NCI-H2029 treated with DMSO at 0.1 percent for 48 hours (cell line): ENCODE data around the gene UBALD1.
A peak's percentile ranks its signal among the peaks of the same experiment; 100 is the strongest.

Source experiments
- DNase-seq: peaks from one replicate; lab custom pipeline; 2025; lab: John Stamatoyannopoulos, UW

The UBALD1 gene

DNA sequence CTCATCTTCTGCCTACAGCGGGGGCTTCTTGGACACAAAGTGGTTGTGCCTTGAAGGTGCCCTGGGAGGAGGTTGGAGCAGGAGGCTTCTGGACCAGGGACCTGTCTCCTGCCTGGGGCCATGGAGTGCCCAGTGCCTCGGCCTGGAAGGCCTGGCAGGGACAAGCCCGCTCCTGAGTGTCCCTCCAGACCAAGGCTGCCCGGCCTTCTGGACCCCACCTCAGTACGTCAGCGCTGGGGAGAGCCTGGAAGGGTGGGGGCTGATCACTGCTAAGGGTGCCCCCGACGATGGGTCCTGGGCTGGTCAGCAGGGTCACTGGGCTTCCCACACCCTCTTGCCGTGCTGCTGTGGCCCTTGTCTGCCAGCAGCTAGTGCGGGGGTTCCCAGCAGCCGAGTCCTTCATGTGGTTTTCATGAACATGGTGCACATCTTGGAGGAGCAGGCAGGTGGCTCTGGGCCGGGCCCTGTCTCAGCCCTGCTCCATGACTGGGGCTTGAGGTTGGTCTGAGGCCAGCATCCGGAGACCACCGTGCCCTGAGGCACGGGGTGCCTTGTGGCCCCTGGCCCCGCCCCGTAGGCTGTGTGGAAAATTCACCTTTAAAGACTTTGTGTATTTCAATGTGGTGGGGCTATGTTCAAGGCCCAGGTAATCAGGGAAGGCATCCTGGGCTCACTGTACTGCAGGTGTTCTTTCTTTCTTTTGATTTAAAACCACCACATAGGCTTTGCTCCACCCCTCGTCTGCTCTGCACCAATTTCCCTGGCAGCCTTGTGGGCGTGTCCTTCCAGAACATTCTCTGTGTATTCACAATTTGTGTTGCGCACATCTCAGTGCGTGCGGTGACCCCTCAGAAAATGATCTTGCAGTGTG, 32.3 kb upstream of the UBALD1 start:
- no peak for DNase-seq

GRCh38 chr16:4641895-4642294, 27.2 kb upstream of the UBALD1 start:
- DNase-seq: no peak

GRCh38 chr16:4641306-4641687, 26.6 kb upstream of the UBALD1 start:
- no peak for DNase-seq

DNA sequence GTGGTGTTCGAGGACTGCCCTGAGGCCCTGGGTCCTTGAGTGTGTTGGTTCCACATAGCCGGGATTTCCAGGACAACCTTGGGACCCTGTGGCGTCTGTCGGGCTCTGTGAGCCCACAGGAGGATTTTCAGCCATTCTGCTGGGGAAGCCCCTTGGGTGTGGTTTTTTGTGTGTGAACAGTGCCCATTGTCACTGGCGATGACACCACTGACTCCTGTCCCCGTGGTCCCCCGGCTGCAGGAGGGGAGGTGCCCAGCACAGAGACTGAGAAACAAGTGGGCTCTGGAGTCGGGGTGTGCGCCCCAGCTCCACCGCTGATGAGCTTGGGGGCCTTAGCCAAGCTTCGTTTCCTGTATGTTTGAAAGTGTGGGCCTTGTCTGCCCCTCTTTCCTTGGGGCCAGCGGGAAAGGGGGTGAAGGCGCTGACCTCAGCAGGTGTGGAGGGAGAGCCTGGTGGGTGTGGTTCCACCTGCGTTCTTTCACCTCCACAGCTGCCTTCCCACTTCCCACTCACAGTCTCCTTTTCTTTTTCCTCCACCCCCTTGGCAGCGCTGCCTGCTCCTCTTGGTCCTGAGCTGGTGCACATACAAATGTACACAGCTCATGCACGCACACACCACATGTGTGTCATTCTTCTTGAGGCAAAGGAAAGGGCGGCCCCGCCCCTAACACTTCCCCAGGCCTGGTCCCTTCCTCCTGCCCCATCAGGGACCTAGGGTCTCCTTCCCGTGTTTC, 26.1 kb upstream of the UBALD1 start:
- DNase-seq: no peak

GRCh38 chr16:4639899-4640509, 25.3 kb upstream of the UBALD1 start:
- DNase-seq: no peak

DNA sequence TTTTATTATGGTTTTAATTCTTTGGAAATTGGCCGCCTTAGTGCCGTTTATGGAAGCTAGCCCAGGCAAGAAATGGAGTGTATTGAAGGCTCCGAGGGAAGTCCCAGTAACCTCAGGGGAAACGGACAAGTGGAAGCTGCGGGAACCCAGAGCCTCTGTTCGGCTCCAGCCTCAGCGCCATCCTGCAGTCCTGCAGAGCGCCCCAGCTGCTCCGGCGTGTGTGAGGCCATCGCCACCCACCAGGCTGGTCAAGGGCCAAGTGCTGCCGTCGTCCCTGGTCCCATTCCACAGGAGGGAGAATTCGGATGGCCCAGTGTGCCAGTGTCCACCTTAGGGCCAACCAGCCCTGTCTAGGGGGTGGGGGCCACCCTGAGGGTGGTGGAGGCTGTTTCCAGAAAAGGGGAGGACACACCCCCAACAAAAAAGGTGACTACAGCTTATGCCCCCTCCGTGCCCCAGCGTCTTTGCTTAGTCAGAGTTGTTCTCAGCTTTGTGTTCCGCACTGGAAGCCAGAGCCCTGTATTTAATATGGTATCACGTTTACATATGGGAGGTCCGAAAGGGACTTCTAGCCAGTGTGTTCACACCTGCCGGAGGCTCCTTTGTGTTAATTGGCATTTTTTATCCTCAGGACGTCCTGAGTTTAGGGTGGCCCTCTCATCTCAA, 22.9 kb upstream of the UBALD1 start:
- no peak for DNase-seq

DNA sequence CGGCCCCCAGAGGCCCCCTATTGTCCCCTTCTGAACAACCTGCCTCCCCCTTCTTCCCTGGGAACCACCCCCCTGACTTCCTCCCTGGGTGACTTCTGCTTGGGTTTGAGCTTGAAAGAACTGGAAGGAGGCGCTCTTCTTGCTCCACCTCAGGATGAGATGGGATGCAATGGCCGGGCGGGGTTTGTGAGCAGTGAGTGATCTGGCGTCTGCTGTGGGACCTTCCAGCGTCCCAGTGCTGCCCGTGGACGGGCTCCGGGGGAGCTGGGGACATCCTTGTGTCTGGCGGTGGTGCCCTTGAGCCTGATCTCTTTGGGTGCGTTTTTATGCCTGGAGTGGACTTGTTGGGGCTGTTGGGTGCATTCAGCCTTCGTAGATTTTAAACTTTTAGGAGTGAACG, 21.5 kb upstream of the UBALD1 start:
- no peak for DNase-seq

DNA sequence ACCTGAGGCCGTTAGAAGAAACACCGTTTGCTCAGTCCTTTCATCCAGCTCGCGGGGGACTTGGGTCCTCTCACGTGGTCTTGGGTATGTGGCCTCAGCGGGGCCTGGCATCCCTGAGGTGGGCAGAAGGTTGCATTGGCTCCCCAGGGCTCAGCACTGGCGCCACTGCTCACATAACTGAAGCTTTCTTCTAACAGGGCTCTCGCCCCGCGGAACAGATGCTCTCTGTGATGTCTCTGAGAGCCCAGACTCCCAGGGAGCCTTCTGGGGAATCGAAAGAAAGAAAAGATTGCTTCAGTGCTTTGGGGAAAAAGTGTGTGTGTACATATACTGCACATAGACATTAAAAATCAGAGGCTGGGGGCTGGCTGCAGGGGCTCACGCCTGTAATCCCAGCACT, 20.1 kb upstream of the UBALD1 start:
- DNase-seq: no peak

- DNase-seq: no peak
Observed at GRCh38 chr16:4633910-4634635, 19.4 kb upstream of the UBALD1 start.

DNA sequence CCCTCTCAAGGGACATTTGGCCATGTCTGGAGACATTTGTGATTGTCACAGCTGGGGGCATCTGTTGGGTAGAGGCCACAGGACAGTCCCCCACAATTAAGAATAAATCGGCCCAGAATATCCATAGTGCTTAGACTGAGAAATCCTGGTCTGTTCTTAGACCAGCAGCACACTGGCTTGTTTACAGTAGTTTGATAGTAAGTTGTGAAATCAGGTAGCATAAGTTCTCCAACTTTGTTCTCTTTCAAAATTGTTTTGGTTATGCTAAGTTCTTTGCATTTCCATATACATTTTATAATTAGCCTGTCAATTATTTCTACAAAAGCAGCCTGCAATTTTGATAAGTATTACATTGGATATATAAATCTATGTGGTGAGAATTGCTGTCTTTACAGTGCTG, 16.8 kb upstream of the UBALD1 start:
- no peak for DNase-seq

- no peak for DNase-seq
Observed at GRCh38 chr16:4628283-4628682, 13.6 kb upstream of the UBALD1 start.

GRCh38 chr16:4626396-4626795, 11.7 kb upstream of the UBALD1 start:
- DNase-seq: no peak

GRCh38 chr16:4625560-4626159, 11.0 kb upstream of the UBALD1 start:
- DNase-seq: no peak

GRCh38 chr16:4624827-4625559, 10.3 kb upstream of the UBALD1 start:
- no peak for DNase-seq

DNA sequence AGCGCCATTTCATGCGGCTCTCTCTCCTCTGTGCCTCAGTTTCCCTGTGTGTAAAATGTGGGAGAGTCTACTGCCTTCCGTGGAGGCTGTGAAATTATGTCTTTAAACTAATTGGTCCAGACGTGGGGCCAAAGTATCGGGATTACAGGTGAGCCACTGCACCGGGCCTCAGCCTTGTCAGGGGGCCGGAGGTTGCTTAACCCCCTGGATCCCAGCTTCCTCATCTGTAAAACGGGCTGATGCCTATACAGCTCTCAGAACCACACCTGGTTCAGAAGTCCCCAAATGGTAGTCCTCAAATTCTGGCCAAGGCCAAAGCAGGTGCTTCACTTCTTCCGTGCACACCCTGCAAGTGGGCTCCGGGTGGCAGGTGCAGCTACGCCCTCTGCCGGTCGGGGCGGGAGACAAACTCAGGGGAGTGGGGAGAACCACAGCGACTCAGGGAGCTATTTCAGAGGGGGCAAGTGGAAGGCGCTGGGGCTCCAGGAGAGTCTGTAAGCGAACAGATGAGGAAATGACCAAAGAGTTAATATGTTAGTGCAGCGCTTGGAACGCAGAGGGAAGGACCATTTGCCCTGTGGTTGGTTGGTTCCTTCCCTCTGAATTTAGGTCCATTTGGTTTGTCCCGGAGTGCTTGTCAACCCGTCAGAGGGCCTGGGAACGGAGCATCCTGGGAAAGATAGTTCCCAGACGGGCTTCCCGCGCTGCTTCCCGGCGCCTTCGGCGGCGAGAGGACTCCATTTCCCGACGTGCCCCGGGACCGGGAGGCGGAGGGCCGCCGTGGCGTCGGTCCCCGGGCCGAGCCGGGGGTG, 9.5 kb upstream of the UBALD1 start, which contains the start of gene MGRN1:
Gene MGRN1 (plus strand): TSS at position 812 of the 812 bp plus-strand sequence. CDS start 135 bp downstream, outside the sequence.
- peak; percentile 83 for DNase-seq

DNA sequence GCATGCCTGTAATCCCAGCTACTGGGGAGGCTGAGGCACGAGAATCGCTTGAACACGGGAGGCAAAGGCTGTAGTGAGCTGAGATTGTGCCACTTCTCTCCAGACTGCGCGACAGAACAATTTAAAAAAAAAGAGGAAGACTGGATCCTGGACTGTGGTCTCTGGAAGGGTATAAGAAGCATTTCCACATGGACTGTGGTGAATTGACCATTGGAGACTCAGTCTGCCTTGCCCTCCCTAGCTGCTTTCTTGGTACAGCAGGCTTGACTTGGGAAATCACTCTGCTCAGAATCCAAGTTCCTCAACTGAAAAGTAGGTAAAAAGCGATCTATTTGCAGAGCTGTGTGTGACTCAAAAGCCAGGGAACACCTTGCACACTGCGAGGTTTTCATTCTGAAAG, 8.9 kb upstream of the UBALD1 start:
- no peak for DNase-seq

- DNase-seq: no peak
Observed at GRCh38 chr16:4618645-4619418, 4.1 kb upstream of the UBALD1 start.

DNA sequence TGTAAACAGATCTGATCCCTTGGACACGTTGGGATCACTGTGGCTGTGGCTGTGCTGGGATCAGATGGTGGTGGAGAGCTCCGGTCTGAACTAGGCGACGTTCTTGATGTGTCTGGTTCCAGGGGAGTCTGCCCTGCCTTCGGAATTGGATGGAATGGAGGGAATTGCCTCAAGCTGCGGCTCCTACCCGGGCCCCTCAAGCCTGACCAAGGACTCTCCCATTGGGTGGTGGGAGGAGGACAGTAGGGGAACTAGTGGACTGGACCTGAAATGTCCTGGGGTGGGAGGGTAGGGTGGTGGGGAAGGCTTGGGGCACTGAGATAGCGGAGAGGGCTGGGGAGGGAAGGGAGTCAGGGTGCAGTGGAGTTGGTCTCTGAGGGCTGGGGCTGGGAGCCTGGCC, 3.2 kb upstream of the UBALD1 start:
- DNase-seq: no peak
